ENCODE measurements around the gene EYS. TPM values are rescaled to one million over a fixed set of nuclear protein-coding genes. Genes with fewer than 3 reads are reported as not detected.

Gene EYS
- total and polyA plus RNA-seq, 8 donors, result 0.03 to 0.25 (median 0.13) TPM

- Histone ChIP-seq H3K4me1 (no peaks in the 10 kb centered on the region), H3K9me3 (no peaks in the 10 kb centered on the region), H3K27ac (no peak overlapping the region), H3K4me3 (no peak overlapping the region), H3K27me3 (no peaks in the 10 kb centered on the region), H3K36me3 (no peaks in the 10 kb centered on the region)
- intact Hi-C loops (cut with DNase I), result no loop called here
- DNase-seq (peak in 1 of 6 donors; percentile 34), ATAC-seq (no peak), FAIRE-seq (no peak)
- TF ChIP-seq, protein P1, sequence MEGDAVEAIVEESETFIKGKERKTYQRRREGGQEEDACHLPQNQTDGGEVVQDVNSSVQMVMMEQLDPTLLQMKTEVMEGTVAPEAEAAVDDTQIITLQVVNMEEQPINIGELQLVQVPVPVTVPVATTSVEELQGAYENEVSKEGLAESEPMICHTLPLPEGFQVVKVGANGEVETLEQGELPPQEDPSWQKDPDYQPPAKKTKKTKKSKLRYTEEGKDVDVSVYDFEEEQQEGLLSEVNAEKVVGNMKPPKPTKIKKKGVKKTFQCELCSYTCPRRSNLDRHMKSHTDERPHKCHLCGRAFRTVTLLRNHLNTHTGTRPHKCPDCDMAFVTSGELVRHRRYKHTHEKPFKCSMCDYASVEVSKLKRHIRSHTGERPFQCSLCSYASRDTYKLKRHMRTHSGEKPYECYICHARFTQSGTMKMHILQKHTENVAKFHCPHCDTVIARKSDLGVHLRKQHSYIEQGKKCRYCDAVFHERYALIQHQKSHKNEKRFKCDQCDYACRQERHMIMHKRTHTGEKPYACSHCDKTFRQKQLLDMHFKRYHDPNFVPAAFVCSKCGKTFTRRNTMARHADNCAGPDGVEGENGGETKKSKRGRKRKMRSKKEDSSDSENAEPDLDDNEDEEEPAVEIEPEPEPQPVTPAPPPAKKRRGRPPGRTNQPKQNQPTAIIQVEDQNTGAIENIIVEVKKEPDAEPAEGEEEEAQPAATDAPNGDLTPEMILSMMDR (IDR thresholded peaks at IDR 0.05), result no peak
- WGBS, 2 donors, result 69 to 83% methylated on average over 2 of the region's 2 CpGs
Measured at GRCh38 chr6:65202738-65203137, 504.3 kb downstream of the EYS start.

GRCh38 chr6:65199683-65200082, 507.3 kb downstream of the EYS start:
- no peaks in the 10 kb centered on the region for H3K4me1 ChIP-seq
- no peaks in the 10 kb centered on the region for H3K27me3 ChIP-seq
- H3K27ac ChIP-seq, result no peak overlapping the region
- TF ChIP-seq, protein P1 (IDR thresholded peaks at IDR 0.05), result no peak
- no peaks in the 10 kb centered on the region for H3K9me3 ChIP-seq
- intact Hi-C loops (cut with DNase I), result no loop called here
- 72 to 78% methylated on average over 3 of the region's 3 CpGs for WGBS, 2 donors
- FAIRE-seq (no peak), DNase-seq (no peak), ATAC-seq (no peak)
- H3K36me3 ChIP-seq, result no peaks in the 10 kb centered on the region
- H3K4me3 ChIP-seq, result no peak overlapping the region

- Histone ChIP-seq H3K27ac (no peak overlapping the region), H3K27me3 (no peaks in the 10 kb centered on the region), H3K4me3 (no peak overlapping the region), H3K4me1 (no peaks in the 10 kb centered on the region), H3K36me3 (no peaks in the 10 kb centered on the region), H3K9me3 (no peaks in the 10 kb centered on the region)
- intact Hi-C loops (cut with DNase I), result no loop called here
- no peak for FAIRE-seq
- ATAC-seq, result no peak
- TF ChIP-seq, protein P1 (IDR thresholded peaks at IDR 0.05), result no peak
- 85 to 89% methylated on average over 3 of the region's 3 CpGs for WGBS, 2 donors
- DNase-seq, result no peak
Measured at GRCh38 chr6:65199121-65199520, 507.9 kb downstream of the EYS start.

- H3K4me3 ChIP-seq, result no peak overlapping the region
- H3K27me3 ChIP-seq, result no peaks in the 10 kb centered on the region
- WGBS, 2 donors, result 89% methylated on average over 2 of the region's 2 CpGs
- no peak overlapping the region for H3K27ac ChIP-seq
- TF ChIP-seq, protein P1 (IDR thresholded peaks at IDR 0.05), result no peak
- ATAC-seq, result no peak
- DNase-seq, result no peak
- H3K4me1 ChIP-seq, result no peaks in the 10 kb centered on the region
- intact Hi-C loops (cut with DNase I), result no loop called here
- no peaks in the 10 kb centered on the region for H3K9me3 ChIP-seq
- H3K36me3 ChIP-seq, result no peaks in the 10 kb centered on the region
- no peak for FAIRE-seq
Measured at GRCh38 chr6:65191471-65191870, 515.6 kb downstream of the EYS start.

GRCh38 chr6:65189236-65189881, 517.7 kb downstream of the EYS start:
- Histone ChIP-seq H3K9me3 (no peaks in the 10 kb centered on the region), H3K36me3 (no peaks in the 10 kb centered on the region), H3K4me3 (no peak overlapping the region), H3K27me3 (no peaks in the 10 kb centered on the region), H3K27ac (no peak overlapping the region), H3K4me1 (no peaks in the 10 kb centered on the region)
- no peak for DNase-seq
- FAIRE-seq, result no peak
- ATAC-seq, result no peak
- TF ChIP-seq, protein P1 (IDR thresholded peaks at IDR 0.05), result no peak
- intact Hi-C loops (cut with DNase I), result no loop called here
- 72 to 77% methylated on average over 5 of the region's 5 CpGs for WGBS, 2 donors
